SHP77 treated with DMSO at 0.1 percent for 48 hours (cell line): ENCODE results near the gene HSPA1B.
"Not testable (repeated sequence)": the region's sequence is repeated elsewhere in the genome, so short reads cannot be mapped to it uniquely, and the experiment has no call there.

Experiments
- DNase-seq: peaks from one replicate; lab custom pipeline; 2025; lab: John Stamatoyannopoulos, UW

HSPA1B gene

DNA sequence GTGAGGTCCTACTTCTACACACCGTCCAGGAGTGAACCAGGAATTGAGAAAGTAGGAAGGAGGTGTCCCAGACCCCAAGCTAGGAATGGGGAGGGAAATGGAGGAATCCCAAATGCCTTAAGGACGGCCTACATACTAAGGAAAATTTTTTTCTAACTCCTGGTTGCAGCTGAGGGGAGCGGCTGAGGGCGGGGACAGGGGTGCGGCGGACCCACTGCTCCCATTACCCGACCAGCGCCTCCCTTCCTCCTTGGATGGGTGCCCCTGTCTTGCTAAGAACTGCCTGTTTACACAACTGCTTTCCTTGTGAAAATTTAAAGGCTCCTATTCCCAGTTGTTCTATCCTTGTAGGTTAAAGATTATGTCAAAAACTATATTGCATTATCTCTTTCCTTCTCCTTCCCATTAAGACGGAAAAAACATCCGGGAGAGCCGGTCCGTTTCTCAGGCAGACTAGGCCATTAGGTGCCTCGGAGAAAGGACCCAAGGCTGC, 699 bp upstream of the HSPA1B start:
- no peak for DNase-seq

DNA sequence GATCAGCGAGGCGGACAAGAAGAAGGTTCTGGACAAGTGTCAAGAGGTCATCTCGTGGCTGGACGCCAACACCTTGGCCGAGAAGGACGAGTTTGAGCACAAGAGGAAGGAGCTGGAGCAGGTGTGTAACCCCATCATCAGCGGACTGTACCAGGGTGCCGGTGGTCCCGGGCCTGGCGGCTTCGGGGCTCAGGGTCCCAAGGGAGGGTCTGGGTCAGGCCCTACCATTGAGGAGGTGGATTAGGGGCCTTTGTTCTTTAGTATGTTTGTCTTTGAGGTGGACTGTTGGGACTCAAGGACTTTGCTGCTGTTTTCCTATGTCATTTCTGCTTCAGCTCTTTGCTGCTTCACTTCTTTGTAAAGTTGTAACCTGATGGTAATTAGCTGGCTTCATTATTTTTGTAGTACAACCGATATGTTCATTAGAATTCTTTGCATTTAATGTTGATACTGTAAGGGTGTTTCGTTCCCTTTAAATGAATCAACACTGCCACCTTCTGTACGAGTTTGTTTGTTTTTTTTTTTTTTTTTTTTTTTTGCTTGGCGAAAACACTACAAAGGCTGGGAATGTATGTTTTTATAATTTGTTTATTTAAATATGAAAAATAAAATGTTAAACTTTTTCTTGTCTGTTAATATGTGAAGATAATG, 2.2 kb downstream of the HSPA1B start:
- no peak for DNase-seq

DNA sequence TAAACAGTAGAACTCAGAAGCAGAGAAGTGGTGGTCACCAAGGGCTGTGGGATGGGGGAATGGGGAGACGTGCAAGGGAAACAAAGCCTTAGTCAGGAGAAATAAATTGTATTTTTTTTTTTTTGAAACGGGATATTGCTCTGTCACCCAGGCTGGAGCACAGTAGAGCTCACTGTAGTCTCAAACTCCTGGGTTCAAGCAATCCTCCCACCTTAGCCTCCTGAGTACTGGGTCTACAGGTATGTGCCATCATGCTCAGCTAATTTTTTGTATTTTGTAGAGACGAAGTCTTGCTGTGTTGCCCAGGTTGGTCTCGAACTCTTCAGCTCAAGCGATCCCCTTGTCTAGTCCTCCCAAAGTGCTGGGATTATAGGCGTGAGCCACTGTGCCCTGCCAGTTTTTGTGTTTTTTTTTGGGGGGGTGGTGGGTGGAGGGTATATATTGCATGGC, 3.4 kb downstream of the HSPA1B start:
- no peak for DNase-seq

DNA sequence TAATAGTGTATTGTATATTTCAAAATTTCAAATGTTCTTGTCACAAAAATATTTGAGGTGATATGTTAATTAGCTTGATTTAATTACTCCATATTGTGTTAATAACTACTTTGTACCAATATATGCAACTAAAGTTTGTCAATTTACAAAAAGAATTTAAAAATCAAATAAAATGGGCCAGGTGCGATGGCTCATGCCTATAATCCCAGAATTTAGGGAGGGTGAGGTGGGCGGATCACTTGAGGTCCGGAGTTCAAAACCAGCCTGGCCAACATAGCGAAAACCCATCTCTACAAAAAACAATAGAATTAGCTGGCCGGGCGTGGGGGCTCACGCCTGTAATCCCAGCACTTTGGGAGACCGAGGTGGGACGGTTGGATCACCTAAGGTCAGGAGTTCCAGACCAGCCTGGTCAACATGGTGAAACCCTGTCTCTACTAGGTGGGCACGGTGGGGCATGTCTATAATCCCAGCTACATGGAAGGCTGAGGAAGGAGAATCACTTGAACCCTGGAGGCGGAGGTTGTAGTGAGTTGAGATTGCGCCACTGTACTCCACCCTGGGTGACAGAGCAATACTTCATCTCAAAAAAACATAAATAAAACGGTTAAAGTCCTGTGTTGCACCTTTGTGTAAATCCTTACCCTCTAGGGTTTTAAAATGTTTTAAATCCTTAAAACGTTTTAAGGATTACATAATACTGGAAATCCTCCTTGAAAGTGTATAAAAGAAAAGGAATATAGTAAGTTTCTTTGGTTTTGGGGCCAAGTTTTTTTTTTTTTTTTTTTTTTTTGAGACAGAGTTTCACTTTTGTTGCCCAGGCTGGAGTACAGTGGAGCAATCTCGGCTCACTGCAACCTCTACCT, 4.0 kb downstream of the HSPA1B start:
- DNase-seq = no peak

DNA sequence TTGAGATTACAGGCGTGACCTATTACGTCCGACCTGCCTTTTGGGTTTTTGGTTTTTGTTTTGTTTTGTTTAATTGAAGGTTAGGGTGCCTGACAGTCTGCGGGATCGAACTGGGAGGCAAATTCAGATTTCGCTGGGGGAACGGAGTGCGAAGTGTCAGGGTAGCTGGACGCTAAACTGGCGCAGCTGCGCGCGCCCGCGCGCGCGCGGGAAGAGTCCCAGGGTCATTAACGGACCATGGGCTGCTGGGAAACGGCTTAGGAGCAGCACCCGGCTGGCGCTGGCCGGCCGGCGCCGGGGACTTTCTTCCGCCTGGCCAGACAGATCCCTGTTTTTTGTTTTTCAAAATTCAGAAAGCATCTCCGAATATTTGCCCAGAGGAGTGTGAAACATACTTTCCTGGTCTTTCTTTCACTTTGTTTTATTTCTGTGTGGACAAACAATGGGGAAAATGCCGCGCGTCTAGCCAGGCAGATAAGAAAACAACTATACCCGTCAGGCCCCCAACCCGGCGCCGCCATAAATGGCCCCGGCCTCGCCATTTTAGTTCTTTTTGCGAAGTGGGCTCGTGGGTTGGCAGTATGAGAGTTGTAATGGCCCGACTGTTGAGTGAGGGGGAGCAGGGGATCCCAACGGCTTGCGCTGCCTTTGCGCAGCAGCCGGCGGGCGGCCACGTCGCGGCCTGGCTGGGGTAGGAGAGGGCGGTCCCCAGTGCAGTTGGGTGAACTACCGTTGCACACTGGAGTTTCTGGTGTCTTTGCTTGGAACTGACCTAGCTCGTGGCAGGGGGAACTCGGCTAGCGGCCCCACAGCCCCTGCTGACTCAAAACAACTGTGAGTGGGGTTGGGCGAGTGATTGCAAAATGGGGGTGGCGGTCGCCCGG, 7.1 kb downstream of the HSPA1B start:
- peak; percentile 84 for DNase-seq

DNA sequence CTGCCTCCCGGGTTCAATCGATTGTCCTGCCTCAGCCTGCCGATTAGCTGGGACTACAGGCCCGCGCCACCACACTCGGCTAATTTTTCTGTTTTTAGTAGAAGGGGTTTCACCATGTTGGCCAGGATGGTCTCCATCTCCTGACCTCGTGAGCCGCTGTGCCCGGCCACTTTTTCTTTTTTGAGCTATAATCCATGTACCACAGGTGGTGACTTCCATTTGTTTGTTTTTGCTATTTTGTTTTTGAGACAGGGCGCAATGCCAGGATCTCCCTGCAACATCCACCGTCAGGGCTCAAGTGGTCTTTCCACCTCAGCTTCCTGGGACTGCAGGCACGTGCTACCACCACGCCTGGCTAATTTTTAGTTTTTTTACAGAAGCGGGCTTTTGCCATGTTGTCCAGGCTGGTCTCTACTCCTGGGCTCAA, 8.5 kb downstream of the HSPA1B start:
- no peak for DNase-seq

DNA sequence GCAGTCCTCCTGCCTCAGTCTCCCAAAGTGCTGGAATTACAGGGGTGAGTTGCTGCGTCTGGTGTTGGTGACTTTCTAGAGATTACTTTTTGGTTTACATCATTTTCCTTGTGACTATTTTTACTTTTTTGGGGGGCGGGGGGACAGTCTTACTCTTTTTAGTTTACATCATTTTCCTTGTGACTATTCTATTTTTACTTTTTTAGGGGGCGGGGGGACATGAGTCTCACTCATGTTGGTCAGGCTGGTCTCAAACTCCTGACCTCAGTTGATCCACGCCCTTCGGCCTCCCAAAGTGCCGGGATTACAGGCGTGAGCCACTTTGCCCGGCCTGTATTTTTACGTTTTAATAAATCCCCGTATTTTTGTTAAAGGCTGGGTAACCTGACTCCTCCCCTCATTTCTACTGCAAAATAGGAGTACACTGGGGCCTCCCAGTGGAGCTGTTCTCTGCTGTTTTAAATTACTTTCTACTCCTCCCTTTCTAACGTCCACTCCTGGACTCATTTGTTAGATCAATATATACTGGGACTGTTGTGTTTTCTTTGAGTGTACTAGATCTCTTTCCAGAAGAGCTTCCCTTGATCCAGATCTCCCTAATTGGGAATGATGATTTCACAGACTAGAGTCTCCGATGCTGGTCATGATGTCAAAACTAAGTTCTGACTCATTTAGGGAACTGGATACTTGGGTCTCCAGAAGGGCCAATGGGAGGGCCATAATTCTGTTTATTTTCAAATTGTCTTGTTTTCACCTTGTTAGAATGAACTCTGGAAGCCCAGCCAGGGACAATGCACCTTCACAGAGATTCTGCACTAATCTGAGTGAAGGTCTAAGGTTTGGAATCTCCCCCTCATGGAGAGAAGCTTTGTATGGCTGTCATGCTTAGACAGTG, 9.2 kb downstream of the HSPA1B start:
- no peak for DNase-seq

DNA sequence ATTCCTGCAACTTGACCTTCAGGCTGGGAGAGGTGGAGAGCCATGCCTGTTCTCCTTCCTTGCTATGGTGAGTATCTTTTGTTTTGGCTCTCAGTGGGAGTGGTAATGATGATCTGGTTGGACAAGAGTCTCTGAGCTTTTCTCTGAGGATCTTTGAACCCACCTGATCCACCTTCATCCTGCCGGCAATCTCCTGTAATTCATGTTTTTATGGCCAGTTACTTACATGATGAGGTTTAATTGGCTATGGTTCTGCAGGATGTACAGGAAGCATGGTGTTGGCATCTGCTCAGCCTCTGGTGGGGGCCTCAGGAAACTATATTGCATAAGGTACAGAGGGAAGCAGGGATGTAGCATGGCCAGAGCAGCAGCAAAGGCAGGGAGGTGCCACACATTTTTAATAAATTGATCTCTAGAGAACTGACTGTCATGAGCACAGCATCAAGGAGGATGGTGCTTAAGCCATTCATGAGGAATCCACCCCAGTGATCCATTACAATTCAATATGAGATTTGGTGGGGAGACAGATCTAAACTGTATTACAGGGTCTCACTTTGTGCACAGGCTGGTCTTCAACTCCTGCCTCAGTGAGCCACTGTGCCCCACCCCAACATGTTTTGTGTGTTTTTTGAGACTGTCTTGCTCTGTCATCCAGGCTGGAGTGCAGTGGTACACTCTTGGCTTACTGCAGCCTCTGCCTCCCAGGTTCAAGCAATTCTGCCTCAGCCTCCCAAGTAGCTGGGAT, 10.0 kb downstream of the HSPA1B start:
- no peak for DNase-seq

DNA sequence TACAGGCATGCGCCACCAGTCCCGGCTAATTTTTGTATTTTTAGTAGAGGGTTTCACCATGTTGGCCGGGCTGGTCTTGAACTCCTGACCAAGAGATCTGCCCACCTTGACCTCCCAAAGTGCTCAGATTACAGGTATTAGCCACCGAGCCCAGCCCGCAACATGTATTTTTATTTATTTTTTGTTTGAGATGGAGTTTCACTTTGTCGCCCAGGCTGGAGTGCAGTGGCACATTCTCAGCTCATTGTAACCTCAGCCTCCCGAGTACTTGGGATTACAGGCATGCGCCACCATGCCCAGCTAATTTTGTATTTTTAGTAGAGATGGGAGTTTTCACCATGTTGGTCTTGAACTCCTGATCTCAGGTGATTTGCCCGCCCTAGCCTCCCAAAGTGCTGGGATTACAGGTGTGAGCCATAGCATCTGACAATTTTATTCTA, 10.6 kb downstream of the HSPA1B start:
- not testable (repeated sequence) for DNase-seq

DNA sequence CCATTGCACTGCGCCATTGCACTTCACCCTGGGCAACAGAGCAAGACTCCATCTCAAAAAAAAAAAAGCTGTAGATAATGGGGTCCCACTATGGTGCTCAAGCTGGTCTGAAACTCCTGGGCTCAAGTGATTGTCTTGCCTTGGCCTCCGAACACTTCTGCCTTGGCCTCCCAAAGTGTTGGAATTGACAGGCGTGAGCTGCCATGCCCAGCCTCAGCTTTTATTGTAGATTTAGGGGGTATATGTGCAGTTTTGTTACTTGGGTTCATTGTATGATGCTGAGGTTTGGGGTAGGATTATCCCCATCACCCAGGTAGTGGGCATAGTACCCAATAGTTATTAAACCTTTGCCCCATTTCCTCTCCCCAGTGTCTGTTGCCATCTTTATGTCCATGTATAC, 11.4 kb downstream of the HSPA1B start:
- DNase-seq = no peak

DNA sequence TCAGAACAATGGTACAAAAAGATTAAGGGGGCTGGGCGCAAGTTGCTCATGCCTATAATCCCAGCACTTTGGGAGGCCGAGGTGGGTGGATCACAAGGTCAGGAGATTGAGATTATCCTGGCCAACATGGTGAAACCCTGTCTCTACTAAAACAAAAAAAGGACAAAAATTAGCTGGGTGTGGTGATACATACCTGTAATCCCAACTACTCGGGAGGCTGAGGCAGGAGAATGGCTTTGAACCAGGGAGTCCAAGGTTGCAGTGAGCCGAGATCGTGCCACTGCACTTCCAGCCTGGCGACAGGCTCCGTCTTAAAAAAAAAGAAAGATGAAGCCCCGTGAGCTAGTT, 12.2 kb downstream of the HSPA1B start:
- not testable (repeated sequence) for DNase-seq

DNA sequence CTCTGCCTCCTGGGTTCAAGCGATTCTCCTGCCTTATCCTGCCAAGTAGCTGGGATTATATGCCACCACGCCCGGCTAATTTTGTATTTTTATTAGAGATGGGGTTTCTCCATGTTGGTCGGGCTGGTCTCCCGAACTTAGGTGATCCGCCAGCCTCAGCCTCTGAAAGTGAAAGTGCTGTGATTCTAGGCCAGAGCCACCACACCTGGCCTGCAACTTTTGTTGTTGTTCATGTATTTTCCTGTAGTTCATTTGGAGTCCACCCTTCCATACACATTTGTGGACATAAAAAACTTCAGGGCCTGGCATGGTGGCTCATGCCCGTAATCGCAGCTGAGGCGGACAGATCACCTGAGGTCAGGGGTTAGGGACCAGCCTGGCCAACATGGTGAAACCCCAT, 14.5 kb downstream of the HSPA1B start:
- no peak for DNase-seq

DNA sequence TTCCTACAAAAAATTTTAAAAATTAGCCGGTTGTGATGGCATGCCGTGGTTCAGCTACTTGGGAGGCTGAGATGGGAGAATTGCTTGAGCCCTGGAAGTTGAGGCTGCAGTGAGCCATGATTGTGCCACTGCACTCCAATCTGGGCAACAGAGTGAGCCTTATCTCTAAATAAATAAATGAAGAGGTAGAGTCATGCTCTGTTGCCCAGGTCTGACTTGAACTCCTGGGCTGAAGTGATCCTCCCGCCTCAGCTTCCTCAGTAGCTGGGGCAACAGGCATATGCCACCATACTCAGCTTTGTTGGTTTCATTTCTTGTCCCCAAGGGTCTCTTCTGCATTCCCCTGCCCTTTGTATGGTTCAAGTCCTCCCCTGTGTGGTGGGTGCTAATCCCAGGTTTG, 17.0 kb downstream of the HSPA1B start:
- no peak for DNase-seq

DNA sequence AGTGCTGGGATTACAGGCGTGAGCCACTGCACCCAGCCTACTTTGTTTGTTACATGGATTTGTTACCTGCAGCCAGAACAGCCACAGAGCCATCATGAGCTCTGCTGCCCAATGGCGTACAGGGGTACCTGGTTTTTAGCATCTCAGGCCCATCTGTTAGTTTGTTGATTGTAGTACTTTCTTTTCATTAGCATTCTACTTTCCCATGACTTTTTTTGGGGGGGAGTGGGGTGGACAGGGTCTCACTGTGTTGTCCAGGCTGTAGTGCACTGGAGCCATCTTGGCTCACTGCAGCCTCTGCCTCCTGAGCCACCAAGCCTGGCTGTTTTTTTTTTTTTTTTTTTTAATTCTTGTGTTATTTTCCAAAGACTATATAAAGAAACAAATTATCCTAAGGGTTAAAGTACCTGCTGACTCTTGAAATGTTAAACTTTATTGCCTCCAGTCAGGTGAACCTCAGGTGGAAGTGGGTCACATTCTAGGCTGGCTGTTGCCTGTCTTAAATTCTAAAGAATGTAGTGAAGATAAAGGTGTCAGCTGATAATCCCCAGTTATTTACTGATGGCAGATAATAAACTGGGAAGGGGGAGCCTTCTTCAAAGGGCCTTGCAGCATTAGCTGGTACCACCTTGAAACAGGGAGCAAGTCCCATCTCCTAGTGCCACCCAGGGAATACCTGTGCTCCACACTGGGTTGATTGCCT, 19.9 kb downstream of the HSPA1B start:
- DNase-seq = no peak

DNA sequence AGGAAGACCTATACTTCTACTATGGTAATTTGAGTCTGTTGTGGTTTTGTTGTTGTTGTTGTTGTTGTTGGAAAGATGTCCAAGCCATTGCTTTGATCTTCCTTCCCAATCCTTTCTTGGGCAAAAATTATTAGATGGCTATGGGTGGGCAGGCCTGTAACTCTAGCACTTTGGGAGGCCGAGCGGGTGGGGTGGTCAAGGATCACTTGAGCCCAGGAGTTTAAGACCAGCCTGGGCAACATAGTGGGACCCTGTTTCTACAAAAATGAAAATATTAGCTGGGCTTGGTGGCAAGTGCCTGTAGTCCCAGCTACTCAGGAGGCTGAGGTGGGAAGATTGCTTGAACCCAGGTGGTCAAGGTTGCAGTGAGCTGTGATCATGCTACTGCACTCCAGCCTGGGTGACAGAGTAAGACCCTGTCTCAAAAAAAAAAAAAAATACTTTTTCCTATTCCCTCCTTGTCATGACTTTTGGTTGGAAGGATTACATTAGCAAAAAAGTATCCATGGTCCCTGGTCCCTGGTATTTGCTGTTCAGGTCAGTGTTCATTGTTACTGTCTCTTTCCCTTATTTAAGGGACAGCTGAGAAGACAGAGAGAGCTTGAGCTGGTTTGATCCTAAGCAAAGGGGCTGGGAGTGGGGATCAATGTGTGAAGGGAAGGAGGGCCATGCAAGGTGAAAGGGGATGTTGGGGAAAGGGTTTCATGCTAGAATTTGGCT, 23.4 kb downstream of the HSPA1B start:
- no peak for DNase-seq

DNA sequence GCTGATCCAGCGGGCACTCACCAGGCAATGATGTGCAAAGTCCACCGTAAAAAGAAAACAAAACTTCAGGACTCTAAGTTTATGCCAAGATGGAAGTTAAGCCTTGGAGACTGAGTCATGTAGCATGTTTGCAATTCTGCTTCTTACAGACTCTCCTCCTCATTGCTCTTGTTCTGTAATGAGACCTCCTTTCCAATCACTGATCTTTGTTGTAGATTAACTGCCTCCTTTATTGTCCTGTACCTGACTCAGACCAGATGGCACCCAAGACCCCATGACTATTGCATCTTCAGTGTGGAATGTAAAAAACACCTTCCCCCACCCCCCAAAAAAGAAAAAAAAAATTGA, 23.9 kb downstream of the HSPA1B start:
- DNase-seq = no peak

DNA sequence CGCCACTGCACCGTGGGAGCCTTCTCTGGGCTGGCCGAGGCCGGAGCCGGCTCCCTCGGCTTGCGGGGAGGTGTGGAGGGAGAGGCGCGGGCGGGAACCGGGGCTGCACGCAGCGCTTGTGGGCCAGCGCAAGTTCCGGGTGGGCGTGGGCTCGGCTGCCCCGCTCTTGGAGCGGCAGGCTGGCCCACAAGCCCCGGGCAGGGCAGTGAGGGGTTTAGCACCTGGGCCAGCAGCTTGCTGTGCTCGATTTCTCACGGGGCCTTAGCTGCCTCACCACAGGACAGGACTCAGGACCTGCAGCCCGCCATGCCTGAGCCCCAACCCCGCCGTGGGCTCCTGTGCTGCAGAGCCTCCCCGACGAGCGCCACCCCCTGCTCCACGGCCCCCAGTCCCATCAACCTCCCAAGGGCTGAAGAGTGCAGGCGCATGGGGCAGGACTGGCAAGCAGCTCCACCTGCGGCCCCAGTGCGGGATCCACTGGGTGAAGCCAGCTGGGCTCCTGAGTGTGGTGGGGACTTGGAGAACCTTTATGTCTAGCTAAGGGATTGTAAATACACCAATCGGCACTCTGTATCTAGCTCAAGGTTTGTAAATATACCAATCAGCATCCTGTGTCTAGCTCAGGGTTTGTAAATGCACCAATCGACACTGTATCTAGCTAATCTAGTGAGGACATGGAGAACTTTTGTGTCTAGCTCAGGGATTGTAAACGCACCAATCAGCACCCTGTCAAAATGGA, 24.6 kb downstream of the HSPA1B start:
- not testable (repeated sequence) for DNase-seq

DNA sequence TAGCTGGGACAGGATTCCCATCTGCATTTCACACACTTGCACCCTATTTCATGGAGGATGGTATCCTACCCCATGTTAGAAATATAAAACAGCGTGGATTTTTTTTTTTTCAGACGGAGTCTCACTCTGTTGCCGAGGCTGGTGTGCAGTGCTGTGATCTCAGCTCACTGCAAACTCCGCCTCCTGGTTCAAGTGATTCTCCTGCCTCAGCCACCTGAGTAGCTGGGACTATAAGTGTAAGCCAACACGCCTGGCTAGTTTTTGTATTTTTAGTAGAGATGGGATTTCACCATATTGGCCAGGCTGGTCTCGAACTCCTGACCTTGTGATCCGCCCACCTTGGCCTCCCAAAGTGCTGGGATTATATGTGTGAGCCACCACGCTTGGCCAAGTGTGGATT, 30.2 kb downstream of the HSPA1B start:
- not testable (repeated sequence) for DNase-seq

DNA sequence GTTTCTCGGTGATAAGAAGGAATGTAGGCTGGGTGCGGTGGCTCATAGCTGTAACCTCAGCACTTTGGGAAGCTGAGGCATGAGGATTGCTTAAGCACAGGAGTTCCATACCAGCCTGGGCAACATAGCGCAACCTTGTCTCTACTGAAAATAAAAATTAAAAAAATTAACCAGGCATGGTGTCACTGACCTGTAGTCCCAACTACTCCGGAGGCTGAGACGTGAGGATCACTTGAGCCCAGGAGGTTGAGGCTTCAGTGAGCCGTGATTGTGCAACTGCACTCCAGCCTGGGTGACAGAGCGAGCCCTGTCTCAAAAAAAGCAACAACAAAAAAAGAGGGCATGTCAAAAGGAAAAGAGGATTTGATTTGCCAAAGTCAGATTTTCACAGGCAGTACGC, 31.2 kb downstream of the HSPA1B start:
- no peak for DNase-seq
